Suprapubic skin (tissue), 4 donors: ENCODE data around the gene ZCWPW2.

Experiments used
- CTCF ChIP-seq, 2 donors: fragments of 200-600 bp in 1 of 2; fragments of 450-650 bp in 1 of 2; sonication (generic) in 1 of 2; IDR thresholded peaks; one replicate each; pipeline ENCODE4 v1.5.1; 2016 to 2019; ENCODE audit warnings: antibody characterized with exemption in 2 of 2, mild to moderate bottlenecking in 1 of 2, moderate library complexity in 1 of 2
- EP300 ChIP-seq: sonication (generic); formaldehyde crosslinking; IDR thresholded peaks from one replicate; pipeline ENCODE4 v1.6.1; 2017; ENCODE audit warnings: antibody characterized with exemption
- POLR2AphosphoS5 ChIP-seq, 3 donors: sonication (generic); formaldehyde crosslinking; IDR thresholded peaks; one replicate each; pipeline ENCODE4 v1.6.1; 2017; ENCODE audit warnings: antibody characterized with exemption in 3 of 3

- TF ChIP-seq CTCF (IDR thresholded peaks at IDR 0.05) (no peak), EP300 (no peak), POLR2AphosphoS5 (IDR thresholded peaks at IDR 0.05) (no peak)
These were observed 37.5 kb downstream of the ZCWPW2 start for GRCh38 chr3:28386049-28386448.
